HuH-7.5 (cell line): ENCODE results near the gene FLCN.
"Not testable (repeated sequence)": the region's sequence is repeated elsewhere in the genome, so short reads cannot be mapped to it uniquely, and the experiment has no call there.

ENCODE experiments used
- DNase-seq: peaks from one replicate; pipeline ENCODE4 v3.0.0; 2011; ENCODE audit warnings: low spot score

Gene FLCN

DNA sequence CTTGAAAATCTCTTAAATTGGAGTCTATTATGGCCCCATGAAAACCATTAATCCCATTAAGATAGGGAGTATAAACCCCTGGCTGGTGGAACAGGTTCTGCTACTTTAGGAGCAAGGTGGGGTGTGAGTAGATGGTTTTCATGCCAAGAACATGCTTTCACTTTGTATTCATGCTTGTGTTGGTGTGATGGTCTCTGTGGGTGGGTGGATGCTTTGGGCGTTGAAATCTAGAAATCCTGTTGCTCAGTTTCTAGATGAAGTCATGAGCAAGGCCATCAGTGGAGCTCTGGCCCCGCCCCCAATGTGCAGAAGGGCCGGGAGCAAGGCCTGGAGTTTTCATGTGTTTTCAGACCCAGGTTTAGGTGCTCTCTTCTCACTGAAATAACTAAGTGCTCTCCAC is 50.9 kb downstream of the FLCN start:
- DNase-seq, result no peak

DNA sequence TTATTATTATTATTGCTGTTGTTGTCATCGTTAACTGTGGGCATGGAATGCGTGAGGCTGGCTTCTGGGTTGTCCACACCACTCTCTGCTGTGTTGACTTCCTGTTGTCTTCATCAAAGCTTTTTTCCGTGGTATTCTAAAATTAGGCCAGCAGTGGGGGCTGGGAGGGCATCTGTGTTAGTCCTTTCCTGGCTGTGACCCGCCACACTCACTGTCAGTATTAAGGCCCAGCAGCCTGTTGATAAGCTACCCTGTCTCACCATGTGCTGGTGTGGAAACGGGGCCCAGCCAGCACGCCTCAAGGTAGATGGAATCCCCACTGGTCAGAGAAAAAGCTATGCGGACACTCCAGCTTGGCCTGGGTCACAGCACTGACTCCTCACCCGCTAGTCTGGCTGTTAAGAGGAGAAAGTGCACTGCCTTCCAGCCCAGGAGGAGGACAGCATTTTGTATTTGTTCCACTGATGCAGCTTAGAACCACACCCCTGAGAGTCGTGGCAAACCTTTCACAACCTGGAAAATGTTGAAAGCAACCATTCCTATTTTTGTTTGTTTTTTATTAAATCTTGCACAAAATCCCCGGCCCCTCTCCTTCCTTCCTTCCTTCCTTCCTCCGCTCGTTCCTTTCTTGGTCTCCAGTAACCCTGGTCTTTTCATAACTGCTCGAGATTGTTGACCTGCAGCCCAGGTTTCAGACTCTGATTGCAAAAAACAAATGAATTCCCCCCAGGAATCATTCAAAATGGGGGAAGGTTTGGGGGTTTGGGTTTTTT is 51.8 kb downstream of the FLCN start:
- DNase-seq, result not testable (repeated sequence)

DNA sequence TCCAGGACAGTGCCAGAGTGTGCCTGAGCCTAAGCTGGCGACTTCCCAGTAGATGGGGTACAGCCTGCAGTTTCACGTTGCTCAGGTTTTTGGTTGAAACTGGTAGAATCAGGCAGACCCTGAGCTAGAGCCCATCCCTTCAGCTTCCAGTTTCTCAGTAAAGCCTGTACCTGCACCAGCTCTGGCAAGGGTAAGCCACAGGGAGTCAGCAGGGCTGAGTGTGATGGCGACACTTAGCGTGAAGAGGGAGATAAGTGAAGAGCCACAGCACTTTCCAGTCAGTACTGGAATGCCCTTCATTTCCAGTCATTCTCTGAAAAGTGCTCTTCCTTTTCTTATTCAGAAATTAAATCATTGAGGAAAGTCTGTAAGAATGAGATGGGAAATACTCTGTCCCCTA is 53.2 kb downstream of the FLCN start:
- no peak for DNase-seq

DNA sequence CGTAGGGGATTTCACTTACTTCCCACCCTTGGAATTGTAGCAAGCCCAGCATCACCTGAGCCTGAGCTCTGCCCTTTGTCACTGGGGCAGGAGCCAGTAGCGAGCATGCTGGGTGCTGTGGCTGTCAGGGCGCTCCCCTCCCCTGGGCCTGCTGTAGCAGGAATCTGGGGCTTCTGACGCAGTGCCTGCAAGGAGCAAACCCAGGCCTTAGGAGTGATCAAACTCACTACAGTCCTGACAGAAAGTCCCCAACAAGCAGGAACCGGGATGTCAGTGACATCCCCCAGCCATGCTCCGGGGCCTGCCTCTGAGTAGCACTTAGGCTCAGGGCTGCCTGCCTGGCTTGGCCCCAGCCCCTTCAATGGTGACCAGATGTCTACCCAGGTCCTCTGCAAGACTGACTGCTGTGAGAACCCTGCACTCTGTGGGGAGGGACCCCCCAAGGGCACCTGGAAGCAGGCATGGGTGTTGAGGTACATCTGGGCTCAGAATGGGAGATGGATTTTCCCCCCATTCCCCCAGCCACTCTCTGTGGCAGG is 54.3 kb downstream of the FLCN start:
- DNase-seq, result no peak

DNA sequence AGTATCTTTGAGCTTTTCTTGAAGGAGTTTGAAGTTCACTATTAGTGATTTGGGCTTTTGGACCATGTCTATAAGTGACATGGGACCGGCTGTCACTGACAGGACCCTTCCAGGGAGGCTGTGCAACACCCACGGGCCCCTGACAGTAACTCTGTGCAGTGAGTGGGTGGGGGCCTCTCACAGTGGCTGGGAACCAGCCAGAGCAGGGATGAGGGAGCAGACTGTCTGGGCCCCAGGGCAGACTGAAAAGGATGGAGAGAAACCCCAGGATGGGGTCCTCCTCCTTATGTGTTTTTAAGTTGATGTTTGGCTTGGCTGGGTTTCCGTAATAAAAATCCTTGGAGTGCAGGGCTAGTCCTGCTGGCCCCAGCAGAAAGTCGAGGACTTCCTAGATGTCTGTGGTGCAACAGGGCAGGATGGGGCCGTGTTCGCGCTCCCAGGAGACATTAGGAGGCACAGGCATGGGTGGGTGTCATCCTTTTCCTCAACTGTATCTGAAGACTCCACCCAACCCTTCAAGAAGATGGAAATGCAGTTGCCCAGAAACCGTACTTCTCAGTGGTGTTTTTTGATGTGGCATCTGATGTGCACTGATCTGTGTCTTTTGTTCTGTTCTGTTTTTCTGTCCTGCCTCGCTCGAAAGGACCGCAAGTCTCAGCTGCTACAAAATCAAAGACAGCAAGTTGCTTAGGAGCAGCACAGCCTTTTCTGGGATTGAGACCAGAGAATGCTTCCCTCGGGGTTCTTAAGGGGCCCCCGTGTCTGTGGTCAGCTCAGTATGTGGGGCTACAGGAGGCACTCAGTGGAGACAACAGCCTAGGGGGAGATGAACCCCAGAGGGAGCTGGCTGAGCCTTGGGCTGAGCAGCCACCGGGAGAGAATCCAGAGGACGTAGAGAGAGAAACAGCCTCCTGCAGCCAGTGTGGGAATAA is 55.0 kb downstream of the FLCN start:
- no peak for DNase-seq

DNA sequence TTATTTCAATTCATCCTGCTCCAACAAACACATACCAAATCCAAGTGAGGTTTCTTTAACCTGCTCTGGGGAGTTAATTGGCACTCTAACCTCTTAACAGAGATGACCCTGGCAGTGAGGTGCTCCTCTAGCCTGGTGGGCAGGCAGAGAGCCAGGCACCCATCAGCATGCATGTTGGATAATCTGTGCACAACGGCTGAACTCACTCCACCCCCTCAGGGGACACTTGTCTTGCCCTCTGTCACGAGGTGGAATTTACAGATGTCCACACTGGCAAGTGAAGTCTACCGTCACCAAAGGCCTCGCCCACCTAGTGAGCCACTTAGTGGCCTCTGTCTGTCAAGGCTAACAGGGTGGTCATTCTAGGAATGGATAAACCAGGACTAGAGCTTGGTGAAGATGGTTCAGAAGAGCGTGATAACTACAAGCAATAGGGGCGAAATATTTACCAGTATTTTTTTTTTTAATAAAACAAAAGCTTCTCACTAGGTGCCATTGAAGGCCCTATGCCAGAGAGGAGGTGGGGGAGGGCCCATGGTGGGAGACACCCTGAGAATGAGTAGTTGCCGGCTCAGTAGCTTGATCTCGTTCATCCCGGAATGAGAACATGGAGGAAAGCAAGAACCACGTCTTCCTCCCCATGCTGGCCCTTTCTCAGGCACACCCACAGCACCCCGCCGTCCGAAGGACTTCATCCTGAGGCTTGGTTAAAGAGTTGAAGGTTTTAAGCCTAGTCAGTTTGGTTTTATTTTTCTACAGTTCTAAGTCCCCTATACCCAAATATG is 56.0 kb downstream of the FLCN start:
- no peak for DNase-seq

DNA sequence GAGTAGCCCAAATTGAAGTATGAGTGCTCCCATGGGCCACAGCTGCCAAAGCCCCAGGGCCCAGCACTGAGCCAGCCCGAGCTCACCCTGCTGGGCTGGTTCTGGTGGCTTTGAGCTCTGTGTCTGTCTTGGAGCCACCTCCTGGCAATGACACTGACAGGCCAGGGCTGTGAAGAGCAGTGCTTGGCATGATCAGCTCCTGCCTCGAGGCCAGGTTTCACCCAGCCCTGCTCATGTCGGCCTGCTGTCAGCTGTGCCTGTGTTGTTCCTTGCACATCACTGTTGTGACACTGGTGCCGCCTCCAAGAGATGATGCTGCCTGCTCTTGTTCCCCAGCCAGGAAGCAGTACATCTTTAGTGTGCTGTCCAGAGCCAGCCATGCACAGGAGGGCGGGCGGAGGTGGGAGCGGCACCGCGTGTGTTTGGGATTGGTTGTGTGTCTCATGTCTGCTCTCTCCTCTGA is 56.8 kb downstream of the FLCN start:
- no peak for DNase-seq

DNA sequence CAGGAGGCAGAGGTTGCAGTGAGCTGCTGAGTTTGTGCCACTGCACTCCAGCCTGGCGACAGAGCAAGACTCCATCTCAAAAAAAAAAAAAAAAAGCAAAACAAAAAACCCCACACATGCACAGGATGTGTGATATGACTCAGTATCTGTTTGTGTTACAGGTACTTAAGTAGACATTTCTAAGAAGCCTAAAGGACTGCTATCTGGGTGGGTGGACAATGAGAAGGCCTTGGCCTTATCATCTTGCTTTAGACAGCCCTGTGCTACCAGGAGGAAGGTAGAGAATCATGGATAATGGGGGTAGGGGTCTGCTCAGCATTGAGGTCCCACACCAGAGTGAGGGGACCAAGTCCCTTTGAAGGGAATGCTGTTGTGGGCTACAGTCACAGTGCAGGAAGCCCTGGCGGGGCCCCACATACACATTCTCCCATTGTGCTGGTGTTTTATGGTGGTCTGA is 57.6 kb downstream of the FLCN start:
- DNase-seq, result no peak

DNA sequence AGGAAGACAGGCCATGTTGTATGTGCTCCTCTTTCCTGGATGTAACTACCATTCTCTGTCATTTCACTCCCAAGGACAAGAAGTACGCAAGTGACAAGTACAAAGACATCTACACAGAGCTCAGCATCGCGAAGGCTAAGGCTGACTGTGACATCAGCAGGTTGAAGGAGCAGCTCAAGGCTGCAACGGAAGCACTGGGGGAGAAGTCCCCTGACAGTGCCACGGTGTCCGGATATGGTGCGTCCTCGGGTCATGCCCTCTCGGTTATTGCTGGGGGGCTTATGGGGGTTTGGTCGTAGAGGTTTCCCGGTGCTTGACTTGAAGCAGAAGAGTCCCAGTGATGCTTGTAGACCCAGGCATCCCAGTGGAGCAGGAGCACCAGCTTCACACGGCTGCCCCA is 59.8 kb downstream of the FLCN start:
- DNase-seq, result no peak

DNA sequence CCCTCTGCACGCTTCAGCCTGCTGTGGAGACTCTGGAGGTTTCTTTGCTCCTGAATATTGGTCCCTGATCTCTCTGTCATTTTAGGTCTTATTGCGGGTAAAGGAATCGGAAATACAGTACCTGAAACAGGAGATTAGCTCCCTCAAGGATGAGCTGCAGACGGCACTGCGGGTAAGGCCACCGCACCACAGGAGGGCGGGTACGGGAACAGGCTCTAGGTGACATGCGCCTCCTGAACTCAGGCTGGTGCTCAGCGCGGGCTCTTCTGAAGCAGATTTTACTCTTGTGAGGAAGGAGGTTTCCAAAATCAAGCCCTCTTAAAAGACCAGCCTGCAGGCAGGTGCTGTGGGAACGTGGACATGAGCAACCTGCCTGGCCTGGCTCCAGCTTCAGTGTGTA is 60.6 kb downstream of the FLCN start:
- DNase-seq, result no peak

DNA sequence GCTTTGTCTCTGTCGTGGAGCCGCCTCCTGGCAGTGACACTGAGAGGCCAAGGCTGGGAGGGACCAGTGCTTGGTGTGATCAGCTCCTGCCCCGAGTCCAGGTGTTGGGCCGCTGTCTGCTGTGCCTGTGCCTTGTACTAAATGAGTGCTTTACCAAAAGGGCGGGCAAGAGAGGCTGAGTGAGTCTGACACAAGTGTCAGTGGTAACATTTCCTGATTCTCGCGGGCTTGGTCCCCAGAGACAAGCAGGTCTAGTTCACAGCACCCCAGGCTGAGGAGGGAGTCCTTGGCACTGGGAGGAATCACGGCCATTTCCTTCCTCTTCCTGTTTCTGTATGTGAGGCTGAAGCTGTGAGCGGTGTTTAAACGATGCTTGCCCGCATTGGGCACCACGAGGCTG is 61.1 kb downstream of the FLCN start:
- no peak for DNase-seq

DNA sequence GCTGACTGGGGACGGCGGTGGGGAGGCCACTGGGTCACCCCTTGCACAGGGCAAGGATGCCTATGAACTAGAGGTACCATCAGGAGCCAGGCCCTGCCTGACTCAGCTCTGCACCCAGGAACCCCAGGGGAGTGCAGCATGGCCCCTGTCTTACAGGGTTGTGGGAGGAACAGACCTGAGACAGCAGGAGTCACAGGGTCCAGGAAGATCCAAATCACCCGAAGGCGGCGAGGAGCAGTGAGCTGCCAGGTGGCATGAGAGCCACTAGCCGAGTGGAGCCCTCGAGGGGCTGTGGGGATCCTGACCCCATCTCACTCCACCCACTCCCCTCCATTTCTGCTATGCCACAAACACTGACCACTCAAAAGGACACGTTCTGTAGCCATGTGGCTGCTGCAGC is 61.6 kb downstream of the FLCN start:
- DNase-seq, result no peak

DNA sequence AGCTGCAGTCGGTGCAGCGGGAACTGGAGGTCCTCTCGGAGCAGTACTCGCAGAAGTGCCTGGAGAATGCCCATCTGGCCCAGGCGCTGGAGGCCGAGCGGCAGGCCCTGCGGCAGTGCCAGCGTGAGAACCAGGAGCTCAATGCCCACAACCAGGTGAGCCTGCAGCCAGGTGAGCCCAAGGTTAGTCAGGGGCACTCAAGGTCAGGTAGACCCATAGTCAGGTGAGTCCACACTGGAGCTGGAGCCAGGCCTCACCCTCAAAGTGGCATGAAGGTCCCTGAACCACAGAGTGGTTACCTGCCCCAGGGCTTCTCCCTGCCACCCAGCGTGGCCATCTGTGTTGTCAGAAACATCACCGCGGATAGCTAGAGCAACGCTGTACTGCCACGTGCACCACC is 63.0 kb downstream of the FLCN start:
- DNase-seq, result no peak

DNA sequence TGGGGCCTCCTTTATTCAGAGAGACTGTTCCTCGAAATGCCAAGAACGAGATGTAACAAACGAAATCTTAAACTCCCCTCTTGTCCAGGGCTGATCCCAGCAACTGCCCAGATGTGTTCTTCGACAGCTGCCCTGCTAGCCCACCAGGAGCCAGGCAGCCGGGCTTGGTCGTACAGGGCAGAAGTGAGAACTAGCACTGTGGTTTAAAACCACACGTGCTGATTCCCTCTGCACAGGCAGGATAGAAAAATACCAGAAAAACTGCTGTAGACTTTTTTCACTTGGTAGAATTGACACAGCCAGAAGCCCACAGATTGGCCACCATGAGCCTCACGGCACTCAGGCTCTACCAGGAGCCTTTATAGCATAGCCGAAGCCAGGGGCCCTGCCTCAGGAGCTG is 64.0 kb downstream of the FLCN start:
- no peak for DNase-seq

DNA sequence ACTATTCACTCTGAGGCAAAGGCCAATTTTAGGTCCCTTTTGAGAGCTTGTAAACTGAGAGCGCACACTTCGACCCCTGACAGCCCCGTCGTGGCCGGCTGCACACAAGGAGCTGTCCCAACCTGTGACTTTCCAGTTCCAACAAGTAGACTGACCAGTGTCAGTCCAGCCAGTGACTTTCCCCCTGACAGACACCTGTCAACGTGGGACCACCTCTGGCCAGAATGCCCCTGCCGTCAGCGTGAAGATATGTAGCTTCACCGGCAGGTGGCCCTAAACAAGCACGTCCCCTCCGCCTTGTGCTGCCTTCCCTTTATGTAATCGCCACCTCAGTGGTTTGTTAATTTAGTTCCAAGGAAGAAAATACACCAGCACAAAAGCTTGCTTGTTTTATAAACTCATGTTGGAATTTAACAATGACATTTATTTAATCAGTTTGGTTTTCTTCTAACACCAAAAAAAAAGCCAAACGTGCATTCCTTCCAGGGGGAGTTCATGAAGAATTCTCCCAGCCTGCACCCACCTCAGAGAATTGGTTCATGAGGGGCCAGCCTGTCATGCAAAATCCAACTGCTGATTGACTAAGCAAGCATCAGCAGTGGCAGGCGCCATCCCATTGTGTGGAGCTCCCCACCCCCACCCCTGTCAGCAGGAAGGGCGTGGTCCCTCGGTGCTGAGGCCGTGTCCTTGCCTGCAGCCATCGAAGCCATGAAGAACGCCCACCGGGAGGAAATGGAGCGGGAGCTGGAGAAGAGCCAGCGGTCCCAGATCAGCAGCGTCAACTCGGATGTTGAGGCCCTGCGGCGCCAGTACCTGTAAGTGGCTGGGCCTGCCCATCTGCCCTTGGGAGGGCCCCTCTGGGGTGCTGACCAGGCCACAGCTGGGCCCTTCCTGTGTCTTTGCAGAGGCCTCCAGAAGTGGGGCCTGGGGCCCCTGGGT is 64.7 kb downstream of the FLCN start:
- DNase-seq, result no peak

DNA sequence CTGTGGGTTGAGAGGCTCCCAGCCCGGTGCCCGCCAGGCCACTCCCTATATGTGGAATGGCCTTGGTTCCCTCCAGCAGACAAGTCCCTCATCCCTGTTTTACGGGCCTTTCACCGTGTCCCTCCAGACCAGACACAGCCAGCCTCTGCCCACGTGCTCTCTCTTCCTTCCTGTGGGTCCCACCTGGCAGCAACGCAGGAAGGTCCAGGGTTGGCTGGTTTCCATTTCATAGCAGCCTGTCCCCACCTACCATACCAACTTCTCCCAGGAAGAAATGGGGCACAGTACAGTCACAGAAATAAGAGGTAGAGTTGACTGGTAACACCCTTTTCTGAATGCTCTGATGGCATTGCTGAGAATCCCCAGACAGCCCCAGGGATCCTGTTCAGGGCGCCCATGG is 65.8 kb downstream of the FLCN start:
- DNase-seq, result no peak

DNA sequence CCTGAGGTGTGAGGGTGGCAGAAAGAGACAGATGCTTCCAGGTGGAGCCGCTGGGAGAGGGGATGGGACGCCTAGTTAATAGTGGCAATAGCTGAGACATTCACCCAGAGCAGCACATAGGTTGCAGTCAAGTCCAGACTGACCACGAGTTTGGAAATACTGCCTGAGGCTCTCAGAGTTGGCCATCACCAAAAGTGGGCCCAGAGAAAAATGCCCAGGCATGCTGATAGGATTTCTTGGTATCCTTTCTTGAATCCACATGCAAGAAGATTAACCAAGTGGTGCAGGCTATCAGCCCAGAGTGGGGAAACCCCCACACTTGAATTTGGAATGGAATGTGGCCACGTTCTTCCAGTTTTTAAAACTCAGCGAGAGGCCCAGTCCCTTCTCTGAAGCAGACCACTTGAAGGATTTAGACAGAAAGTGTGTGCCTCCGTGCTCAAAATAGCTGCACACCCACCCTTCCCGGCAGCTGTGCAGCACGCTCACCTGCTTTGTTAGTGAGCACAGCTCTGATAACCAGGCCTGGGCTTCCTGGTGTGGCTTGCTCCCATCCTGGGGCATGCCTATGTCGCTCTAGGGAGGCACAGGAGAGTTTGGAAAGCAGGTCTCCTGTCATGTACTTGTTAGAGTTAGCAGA is 66.5 kb downstream of the FLCN start:
- DNase-seq, result no peak

DNA sequence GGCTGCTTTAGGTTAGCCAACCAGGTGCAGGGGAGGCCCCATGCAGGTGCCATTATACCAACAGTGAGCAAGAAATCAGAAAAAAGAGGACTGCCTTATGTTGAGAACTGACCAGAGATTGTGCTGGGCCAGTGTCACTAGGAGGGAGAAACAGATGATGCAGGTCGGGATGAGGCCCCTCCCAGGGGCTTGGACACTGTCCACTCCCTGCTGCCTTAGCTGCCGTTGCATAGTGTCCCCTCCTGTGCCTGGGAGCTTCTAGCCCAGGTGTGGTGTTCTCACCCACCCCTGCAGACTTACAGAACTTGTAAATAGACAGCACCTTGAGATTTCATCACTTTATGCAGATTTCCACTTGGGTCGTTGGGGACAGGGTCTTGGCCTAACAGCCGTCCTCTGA is 67.6 kb downstream of the FLCN start:
- DNase-seq, result no peak

DNA sequence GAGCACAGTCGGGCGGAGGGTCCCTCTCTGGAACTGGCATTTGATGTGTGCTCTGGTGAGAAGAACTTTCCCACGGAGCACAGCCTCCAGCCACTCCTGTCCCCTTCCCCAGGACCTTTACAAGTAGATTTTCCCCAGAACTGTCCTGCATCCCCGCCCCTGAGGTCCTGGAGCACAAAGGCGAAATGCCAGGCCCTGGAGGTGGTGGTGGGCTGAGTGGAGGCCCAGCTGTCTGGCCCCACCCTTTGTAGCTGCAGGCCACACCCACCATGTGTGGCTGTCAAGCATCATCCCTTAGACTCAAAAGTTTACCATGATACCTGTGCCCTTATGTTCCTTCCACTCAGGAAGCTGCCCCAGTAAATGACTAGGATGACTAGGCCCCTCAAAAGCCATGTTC is 68.6 kb downstream of the FLCN start:
- no peak for DNase-seq

DNA sequence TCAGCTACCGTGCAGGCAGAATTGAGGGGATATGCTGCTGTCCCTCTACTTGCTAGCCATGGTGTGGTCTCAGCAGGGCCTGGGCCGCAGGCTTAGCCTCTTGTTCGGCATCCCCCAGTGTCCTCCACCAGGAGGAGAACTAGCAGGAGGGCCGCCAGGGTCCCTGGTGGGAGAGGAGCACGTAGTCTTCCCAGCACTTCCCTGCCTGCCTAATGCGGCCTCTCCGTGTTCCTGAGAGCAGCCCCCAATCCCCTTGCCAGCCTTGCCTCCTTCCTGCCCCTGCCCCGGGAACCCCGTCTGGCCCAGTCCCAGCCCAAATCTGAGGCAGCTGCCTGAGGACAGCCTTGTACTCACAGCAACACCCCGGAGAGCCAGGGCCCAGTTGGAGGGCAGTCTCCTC is 69.0 kb downstream of the FLCN start:
- DNase-seq, result no peak

DNA sequence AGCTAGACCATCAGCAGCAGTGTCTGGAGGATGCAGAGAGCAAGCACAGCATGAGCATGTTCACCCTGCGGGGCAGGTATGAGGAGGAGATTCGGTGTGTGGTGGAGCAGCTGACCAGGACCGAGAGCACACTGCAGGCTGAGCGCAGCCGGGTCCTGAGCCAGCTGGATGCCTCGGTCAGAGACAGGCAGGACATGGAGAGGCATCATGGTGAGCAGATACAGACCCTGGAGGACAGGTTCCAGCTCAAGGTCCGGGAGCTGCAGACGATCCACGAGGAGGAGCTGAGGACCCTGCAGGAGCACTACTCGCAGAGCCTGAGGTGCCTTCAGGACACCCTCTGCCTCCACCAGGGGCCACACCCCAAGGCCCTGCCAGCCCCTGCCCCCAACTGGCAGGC is 69.6 kb downstream of the FLCN start:
- no peak for DNase-seq
